NCI-H82 treated with DMSO at 0.1 percent for 48 hours (cell line): ENCODE data around the gene TNS3.

ENCODE experiments used
- DNase-seq: peaks from one replicate; lab custom pipeline; 2025; ENCODE audit not compliant: unreplicated experiment; lab: John Stamatoyannopoulos, UW

TNS3 gene

DNA sequence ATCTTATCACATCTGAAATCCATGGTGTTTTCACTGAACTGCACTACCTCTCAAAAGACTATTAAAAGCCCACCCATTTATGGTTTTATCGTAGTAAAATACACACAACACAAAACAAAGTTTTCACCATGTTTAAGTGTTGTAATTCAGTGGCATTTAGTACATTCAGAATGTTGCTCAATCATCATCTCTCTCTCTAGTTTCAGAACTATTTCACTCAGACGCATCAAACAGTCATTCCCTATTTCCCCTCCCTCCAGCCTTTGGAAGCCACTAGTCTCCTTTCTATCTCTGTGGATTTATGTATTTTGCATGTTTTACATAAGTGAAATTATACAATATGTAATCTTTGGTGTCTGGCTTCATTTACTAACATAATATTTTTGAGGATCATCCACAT, 332.6 kb downstream of the TNS3 start:
- DNase-seq: no peak

GRCh38 chr7:47248797-47249196, 333.1 kb downstream of the TNS3 start:
- no peak for DNase-seq

- no peak for DNase-seq
These were observed 334.8 kb downstream of the TNS3 start for GRCh38 chr7:47247132-47247531.

GRCh38 chr7:47244692-47245091, 337.2 kb downstream of the TNS3 start:
- DNase-seq: no peak

DNA sequence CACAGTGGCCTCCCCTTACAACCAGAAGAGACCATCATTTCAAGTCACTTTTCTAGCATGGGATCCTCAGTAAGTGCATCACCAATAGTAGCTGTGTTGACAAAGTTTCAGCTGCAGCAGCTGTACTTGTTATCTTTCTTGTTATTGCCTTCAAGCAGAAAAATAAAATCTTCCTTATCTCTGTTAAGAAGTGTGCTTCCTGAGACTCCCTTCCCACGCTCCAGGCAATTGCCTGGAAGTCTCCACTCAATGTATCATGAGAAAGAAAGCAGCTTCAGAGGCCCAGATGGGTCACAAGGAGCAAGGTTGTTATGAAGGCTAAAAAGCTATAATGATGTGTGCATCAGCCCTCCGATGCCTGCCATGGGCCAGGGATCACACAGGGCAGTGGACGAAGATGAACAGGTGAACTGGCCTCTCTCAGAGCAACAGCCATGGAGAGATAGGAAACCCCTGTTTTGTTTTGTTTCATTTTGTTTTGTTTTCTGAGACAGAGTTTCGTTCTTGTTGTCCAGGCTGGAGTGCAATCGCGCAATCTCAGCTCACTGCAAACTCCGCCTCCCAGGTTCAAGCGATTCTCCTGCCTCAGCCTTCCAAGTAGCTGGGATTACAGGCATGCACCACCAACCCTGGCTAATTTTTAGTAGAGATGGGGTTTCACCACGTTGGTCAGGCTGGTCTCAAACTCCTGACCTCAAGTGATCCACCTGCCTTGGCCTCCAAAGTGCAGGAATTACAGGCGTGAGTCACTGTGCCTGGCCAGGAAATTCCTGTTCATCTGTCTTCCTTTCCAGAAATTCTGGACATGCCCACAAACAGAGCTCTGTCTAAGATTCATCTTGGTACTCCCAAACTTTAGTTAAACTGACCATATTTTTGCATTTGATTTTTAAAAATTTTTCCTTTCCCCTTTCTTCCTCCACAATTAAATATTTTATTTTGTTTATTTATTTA, 340.5 kb downstream of the TNS3 start:
- DNase-seq: no peak

- no peak for DNase-seq
These were observed 341.9 kb downstream of the TNS3 start for GRCh38 chr7:47239931-47240421.

- no peak for DNase-seq
These were observed 342.9 kb downstream of the TNS3 start for GRCh38 chr7:47239034-47239433.

GRCh38 chr7:47236480-47237129, 345.3 kb downstream of the TNS3 start:
- no peak for DNase-seq

DNA sequence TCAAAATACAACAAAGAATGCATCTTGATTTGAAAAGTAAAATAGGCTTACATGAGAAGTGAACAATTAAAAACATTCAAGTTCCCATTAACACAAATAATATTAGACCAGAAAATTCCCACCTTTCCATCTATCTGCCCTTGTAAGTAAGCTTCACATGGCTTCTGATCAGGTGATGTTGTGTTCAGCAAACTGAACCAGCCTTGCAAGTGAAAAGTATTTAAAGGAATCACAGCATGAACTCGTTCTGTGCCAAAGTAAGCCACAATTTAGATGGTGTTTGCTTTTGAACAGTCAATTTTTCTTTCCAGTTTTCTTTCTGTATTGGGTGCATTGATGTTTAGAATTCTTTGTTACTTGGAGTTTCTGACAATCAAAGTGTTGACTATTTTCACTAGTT, 347.9 kb downstream of the TNS3 start:
- no peak for DNase-seq

GRCh38 chr7:47232751-47233412, 349.0 kb downstream of the TNS3 start:
- DNase-seq: no peak

DNA sequence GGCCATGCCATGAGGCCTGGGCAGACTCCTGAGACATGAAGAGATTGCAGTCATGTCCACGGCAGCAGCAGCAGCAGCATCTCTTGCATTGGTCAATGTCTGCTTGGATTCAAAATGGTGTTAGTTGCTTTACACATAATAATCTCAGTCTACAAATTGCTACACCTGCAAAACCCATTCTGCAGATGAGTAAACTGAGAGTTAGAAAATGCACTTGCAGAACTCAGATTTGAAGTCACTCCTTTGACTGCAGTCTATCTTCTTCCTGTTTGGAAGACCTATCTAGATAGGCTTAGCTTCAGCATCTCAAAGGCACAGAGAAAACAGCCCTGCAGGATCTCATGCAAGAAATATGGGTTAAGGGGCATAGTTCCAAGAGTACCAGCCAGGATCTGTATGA, 350.3 kb downstream of the TNS3 start:
- DNase-seq: no peak

DNA sequence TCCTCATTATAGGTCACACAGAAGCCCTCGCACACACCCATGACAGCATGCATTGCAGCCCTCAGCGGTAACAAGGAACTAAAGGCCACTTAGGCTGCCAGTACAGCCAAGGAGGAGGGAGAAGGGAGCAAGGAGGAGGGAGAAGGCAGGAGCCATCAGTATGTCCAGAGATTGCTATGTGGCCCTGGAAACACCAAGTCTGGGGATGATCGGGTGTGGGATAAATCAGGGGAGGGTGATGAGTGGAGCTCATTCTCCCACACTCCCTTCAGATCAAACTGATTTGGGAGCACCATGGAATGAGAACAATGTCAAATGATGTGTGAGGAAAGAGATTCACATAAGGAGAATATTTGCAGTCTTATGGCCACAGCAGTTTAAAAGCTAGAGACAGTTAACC, 350.9 kb downstream of the TNS3 start:
- no peak for DNase-seq

DNA sequence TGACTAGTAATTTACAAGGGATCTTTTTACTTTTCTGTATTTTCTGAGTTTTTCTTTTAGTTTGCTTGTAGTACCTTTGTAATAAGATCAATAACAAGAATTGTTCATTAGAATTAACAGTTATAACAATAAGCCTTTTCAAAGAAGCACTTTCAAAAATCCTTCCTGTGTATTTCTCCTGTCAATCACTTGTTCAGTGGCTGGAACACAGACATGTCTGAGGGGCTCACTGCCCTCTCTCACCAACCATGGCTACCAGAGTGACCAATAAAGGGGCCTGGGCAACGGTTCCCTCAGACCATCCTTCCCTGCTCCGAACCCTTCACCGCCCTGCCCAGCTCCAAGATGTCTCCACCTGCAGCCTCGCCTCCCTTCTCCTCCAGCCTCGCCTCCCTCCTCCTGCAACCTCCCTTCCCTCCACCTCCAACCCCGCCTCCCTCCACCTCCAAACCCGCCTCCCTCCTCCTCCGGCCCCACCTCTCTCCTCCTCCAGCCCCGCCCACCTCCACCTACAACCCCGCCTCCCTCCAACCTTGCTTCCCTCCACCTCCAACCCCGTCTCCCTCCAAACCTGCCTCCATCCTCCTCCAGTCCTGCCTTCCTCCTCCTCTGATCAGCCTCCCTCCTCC, 353.4 kb downstream of the TNS3 start:
- DNase-seq: no peak

DNA sequence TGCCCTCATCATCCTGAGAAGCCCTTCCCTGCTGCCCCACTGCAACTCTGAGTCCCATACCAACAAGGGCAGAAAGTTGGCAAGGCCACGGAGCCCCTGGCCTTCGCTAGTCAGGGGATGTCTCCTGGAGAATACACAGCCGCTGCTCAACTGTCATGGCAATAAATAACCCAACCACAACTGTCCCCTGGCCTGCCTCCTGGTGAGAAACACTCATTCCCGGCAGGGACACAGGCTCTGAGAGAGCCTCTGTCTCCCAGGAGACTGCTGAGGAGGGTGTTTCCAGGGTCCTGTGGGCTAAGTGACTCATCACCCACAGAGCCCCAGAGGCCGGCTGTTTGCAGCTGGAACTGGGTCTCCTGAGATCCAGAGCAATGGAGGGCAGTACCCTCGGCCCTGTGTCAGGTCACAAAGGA, 354.1 kb downstream of the TNS3 start:
- no peak for DNase-seq

DNA sequence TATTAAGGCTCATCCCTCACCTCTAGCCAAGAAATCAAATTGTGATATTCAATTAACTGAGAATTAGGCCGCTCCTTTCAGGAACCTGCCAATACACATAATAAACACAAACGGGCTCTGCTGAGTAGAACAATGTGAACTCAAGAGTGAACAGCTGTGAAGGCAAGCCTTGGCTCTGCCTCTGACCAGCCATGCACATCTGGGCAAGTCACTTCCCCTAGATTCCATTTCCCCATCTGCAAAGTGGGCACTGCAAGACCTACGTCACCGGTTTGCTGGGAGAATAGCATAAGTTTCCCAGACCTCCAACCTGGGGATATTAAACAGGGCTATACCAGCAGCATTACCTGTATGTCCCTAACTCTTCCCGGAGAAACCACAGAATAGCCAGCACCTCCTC, 355.2 kb downstream of the TNS3 start:
- DNase-seq: no peak

GRCh38 chr7:47225387-47226131, 356.4 kb downstream of the TNS3 start:
- no peak for DNase-seq
